ENCODE results near the gene BCL7A. TPM values are rescaled to one million over a fixed set of nuclear protein-coding genes. Genes with fewer than 3 reads are reported as not detected.
A peak's percentile ranks its signal among the peaks of the same experiment; 100 is the strongest.

The BCL7A gene
- total RNA-seq, result 11.4 TPM
- long read RNA-seq, transcript BCL7A-201 (6 exons, 2,581 nt), result major isoform, 13 of 19 reads
- long read RNA-seq, partial matches to known transcripts, result 0 of 19 reads
- long read RNA-seq, other reads (novel, unspliced or antisense), result 5 of 19 reads

GRCh38 chr12:122021822-122022392 is at the start of gene BCL7A:
Gene BCL7A, plus strand, starts transcription at chr12:122021884. Its CDS starts 208 bp downstream, at chr12:122022092.
- H3K9me3 ChIP-seq, result no peaks in the 10 kb centered on the region
- TF ChIP-seq CTCF (IDR thresholded peaks at IDR 0.05), result no peak
- peak within 1 kb of the TSS; percentile 80 for H3K27ac ChIP-seq
- H3K27me3 ChIP-seq, result no peaks in the 10 kb centered on the region
- intact Hi-C loops (cut with DNase I), result no loop called here
- peak; percentile 83 for DNase-seq
- ATAC-seq, result peak; percentile 88
- peak within 1 kb of the TSS; percentile 68 for H3K4me3 ChIP-seq
- peaks cover 14% of the 10 kb centered on the region for H3K4me1 ChIP-seq
- no peaks in the 10 kb centered on the region for H3K36me3 ChIP-seq

- Histone ChIP-seq H3K36me3 (no peaks in the 10 kb centered on the region), H3K4me1 (no peaks in the 10 kb centered on the region), H3K27ac (no peak overlapping the region), H3K4me3 (no peak overlapping the region), H3K27me3 (no peaks in the 10 kb centered on the region), H3K9me3 (no peaks in the 10 kb centered on the region)
- no peak for ATAC-seq
- TF ChIP-seq CTCF (IDR thresholded peaks at IDR 0.05), result no peak
- DNase-seq, result no peak
- intact Hi-C loops (cut with DNase I), result no loop called here
Observed at GRCh38 chr12:121974026-121974985, 47.4 kb upstream of the BCL7A start.

- no peak for ATAC-seq
- Histone ChIP-seq H3K27ac (no peak overlapping the region), H3K36me3 (no peaks in the 10 kb centered on the region), H3K27me3 (no peaks in the 10 kb centered on the region), H3K4me3 (no peak overlapping the region), H3K4me1 (no peaks in the 10 kb centered on the region), H3K9me3 (no peaks in the 10 kb centered on the region)
- no peak for TF ChIP-seq CTCF (IDR thresholded peaks at IDR 0.05)
- DNase-seq, result no peak
- intact Hi-C loops (cut with DNase I), result no loop called here
Observed at GRCh38 chr12:121975021-121975420, 46.7 kb upstream of the BCL7A start.

- no peaks in the 10 kb centered on the region for H3K9me3 ChIP-seq
Observed at GRCh38 chr12:121976950-121977349, 44.7 kb upstream of the BCL7A start.

More at GRCh38 chr12:121976950-121977349, 44.7 kb upstream of the BCL7A start:
- no peak for TF ChIP-seq CTCF (IDR thresholded peaks at IDR 0.05)
- Histone ChIP-seq H3K27me3 (no peaks in the 10 kb centered on the region), H3K27ac (no peak overlapping the region), H3K36me3 (no peaks in the 10 kb centered on the region), H3K4me3 (no peak overlapping the region), H3K4me1 (no peaks in the 10 kb centered on the region)
- DNase-seq, result no peak
- ATAC-seq, result no peak
- intact Hi-C loops (cut with DNase I), result no loop called here

Data from upper lobe of right lung (tissue), 1 donor.